Measurements from ENCODE around the gene ABCA4. TPM values are rescaled to one million over a fixed set of nuclear protein-coding genes. Genes with fewer than 3 reads are reported as not detected.
"Not testable (repeated sequence)": the region's sequence is repeated elsewhere in the genome, so short reads cannot be mapped to it uniquely, and the experiment has no call there.

The ABCA4 gene
- 0.17 TPM in 2 replicates for polyA plus RNA-seq (2011; rRNA removed)
- polyA minus RNA-seq (2011; rRNA and poly(A)+ RNA removed), result 0.05 and 0.30 TPM in 2 replicates

DNA sequence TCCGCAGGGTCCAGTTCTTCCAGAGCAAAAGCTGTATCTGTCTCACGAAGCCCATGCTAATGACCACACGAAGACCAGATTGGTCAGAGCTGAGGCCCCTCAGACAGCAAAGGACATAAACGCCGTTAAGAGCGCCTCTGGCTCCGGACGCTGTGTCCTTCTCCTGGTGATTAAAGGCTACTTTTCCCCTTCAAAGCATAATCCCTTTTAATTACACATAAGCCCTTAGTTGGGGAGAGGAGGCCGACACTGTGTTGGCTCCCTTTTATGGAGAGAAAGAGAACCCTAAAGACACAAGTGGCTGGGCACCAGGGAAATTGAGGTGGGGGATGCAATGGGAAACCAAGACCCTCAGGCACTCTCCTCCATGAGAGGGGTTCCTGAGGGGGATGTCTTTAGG, at the start of gene ABCA4:
Gene ABCA4 (minus strand): TSS at position 158 of the 400 bp plus-strand sequence. CDS start 103 bp downstream, at position 55.
- Histone ChIP-seq H3K27me3 (ENCODE audit: control insufficient read depth, insufficient read depth, low read length) (no peaks in the 10 kb centered on the region), H3K27ac (ENCODE audit: low read depth, low read length) (no peak within 1 kb of the TSS), H3K4me3 (ENCODE audit: low read depth, low read length) (no peak within 1 kb of the TSS), H3K9me3 (ENCODE audit: control insufficient read depth, insufficient read depth, low read length) (no peaks in the 10 kb centered on the region)
- ChIA-PET CTCF (interaction anchor here (0.5 kb wide), 1 partner anchor 274 kb away, joined by 4 read pairs; no protein-coding TSS in a partner anchor), POLR2A (no interaction called here)
- DNase-seq (ENCODE audit: low read depth, low spot score), result no peak
- TF ChIP-seq, protein P1, sequence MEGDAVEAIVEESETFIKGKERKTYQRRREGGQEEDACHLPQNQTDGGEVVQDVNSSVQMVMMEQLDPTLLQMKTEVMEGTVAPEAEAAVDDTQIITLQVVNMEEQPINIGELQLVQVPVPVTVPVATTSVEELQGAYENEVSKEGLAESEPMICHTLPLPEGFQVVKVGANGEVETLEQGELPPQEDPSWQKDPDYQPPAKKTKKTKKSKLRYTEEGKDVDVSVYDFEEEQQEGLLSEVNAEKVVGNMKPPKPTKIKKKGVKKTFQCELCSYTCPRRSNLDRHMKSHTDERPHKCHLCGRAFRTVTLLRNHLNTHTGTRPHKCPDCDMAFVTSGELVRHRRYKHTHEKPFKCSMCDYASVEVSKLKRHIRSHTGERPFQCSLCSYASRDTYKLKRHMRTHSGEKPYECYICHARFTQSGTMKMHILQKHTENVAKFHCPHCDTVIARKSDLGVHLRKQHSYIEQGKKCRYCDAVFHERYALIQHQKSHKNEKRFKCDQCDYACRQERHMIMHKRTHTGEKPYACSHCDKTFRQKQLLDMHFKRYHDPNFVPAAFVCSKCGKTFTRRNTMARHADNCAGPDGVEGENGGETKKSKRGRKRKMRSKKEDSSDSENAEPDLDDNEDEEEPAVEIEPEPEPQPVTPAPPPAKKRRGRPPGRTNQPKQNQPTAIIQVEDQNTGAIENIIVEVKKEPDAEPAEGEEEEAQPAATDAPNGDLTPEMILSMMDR (IDR thresholded peaks at IDR 0.05; ENCODE audit: low read depth, low read length), result no peak

DNA sequence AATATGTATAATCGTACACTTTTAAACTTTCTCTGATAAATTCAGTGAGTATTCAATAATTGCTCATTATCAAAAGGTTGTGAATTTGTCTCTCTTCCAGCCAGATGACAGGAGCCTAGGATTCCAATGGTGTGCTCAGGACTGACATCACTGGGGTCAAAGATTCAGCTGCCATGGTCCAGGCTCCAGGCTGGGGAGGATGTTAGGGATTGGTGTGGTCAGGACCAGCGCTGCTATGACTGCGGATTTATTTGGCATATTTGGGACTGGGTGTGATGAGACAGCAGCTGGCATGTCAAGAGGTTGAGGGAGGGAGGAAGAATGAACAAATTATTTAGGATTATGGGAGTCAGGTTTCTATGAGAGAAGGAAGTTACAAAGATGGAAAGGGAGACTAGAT, 48.2 kb upstream of the ABCA4 start:
- peaks cover 4% of the 10 kb centered on the region; the same call in 1 of the 2 replicates for H3K9me3 ChIP-seq (ENCODE audit: control insufficient read depth, insufficient read depth, low read length)
- no peak overlapping the region for H3K27ac ChIP-seq (ENCODE audit: low read depth, low read length)
- CTCF ChIA-PET, result interaction anchor here (0.5 to 1.1 kb wide), 3 partner anchors 69 to 273 kb away, joined by 5 to 10 read pairs (median 5); no protein-coding TSS in a partner anchor
- H3K27me3 ChIP-seq (ENCODE audit: control insufficient read depth, insufficient read depth, low read length), result no peaks in the 10 kb centered on the region
- TF ChIP-seq, protein P1 (IDR thresholded peaks at IDR 0.05; ENCODE audit: low read depth, low read length), result no peak
- DNase-seq (ENCODE audit: low read depth, low spot score), result no peak
- POLR2A ChIA-PET, result no interaction called here
- no peak overlapping the region for H3K4me3 ChIP-seq (ENCODE audit: low read depth, low read length)

DNA sequence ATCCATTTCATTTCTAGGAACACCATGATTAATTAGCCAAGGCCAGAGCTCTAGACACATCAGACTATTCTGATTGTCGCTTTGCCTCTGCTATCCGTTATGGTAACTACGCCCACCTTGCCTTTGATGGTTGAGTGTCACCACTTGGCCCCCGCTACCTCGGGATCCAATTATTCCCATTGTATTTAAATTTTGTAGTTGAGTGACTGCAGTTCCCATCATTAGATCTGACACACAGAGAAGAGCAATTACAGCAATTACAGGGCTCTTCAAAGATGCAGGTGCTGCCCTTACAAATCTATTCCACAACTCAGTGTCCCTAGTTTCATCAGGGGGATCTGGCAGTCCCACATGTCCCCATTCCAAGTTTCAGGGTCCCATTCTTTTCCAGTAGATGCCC, 44.9 kb upstream of the ABCA4 start:
- no peak for DNase-seq (ENCODE audit: low read depth, low spot score)
- ChIA-PET CTCF (no interaction called here), POLR2A (no interaction called here)
- TF ChIP-seq, protein P1 (IDR thresholded peaks at IDR 0.05; ENCODE audit: low read depth, low read length), result no peak
- Histone ChIP-seq H3K27me3 (ENCODE audit: control insufficient read depth, insufficient read depth, low read length) (no peaks in the 10 kb centered on the region), H3K4me3 (ENCODE audit: low read depth, low read length) (no peak overlapping the region), H3K9me3 (ENCODE audit: control insufficient read depth, insufficient read depth, low read length) (peaks cover 4% of the 10 kb centered on the region), H3K27ac (ENCODE audit: low read depth, low read length) (no peak overlapping the region)

DNA sequence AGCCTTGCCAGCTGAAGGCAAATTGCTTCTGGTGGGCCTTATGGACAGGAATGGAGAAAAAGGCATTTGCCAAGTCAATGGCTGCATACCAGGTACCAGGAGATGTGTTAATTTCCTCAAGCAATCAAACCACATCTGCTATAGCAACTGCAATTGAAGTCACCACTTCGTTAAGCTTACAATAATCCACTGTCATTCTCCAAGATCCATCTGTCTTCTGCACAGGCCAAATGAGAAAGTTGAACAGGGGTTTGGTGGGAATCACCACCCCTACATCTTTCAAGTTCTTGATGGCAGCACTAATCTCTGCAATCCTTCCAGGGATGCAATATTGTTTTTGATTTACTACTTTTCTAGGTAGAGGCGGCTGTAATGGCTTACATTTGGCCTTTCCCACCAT, 43.9 kb upstream of the ABCA4 start:
- H3K9me3 ChIP-seq (ENCODE audit: control insufficient read depth, insufficient read depth, low read length); DNase-seq (ENCODE audit: low read depth, low spot score); H3K27ac ChIP-seq (ENCODE audit: low read depth, low read length); H3K4me3 ChIP-seq (ENCODE audit: low read depth, low read length); POLR2A ChIA-PET; H3K27me3 ChIP-seq (ENCODE audit: control insufficient read depth, insufficient read depth, low read length): not testable (repeated sequence)
- CTCF ChIA-PET, result interaction anchor here (0.6 kb wide), 1 partner anchor 254 kb away, joined by 5 read pairs; no protein-coding TSS in a partner anchor

DNA sequence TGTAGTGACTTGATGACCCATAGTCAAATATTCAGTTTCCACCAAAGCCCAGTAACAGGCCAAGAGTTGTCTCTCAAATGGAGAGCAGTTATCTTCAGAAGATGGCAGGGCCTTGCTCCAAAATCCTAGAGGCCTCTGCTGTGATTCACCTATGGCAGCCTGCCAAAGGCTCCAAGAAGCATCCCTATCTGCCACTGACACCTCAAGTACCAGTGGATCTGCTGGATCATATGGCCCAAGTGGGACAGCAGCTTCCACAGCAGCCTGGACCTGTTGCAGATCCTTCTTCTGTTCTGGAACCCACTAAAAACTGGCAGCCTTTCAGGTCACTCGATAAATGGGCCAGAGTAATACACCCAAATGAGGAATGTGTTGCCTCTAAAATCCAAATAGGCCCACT, 43.2 kb upstream of the ABCA4 start:
- POLR2A ChIA-PET; CTCF ChIA-PET; H3K4me3 ChIP-seq (ENCODE audit: low read depth, low read length); DNase-seq (ENCODE audit: low read depth, low spot score); H3K9me3 ChIP-seq (ENCODE audit: control insufficient read depth, insufficient read depth, low read length); H3K27ac ChIP-seq (ENCODE audit: low read depth, low read length); H3K27me3 ChIP-seq (ENCODE audit: control insufficient read depth, insufficient read depth, low read length): not testable (repeated sequence)

DNA sequence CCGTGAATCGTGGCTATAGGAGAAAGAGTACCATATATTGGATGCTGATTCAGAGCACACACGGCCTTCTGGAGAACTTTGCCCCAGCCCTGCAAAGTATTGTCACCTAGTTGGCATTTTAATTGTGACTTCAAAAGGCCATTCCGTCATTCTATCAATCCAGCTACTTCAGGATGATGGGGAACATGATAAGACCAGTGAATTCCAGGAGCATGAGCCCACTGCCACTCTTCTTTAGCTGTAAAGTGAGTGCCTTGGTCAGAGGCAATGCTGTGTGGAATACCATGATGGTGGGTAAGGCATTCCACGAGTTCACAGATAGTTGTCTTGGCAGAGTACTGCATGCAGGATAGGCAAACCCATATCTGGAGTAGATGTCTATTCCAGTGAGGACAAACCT, 42.3 kb upstream of the ABCA4 start:
- CTCF ChIA-PET; H3K4me3 ChIP-seq (ENCODE audit: low read depth, low read length); H3K27me3 ChIP-seq (ENCODE audit: control insufficient read depth, insufficient read depth, low read length); H3K9me3 ChIP-seq (ENCODE audit: control insufficient read depth, insufficient read depth, low read length); DNase-seq (ENCODE audit: low read depth, low spot score); POLR2A ChIA-PET; H3K27ac ChIP-seq (ENCODE audit: low read depth, low read length): not testable (repeated sequence)
